HS-27A (cell line): ENCODE data around the gene CSTB.

Experiments
- DNase-seq: peaks from one replicate; pipeline ENCODE4 v3.0.0-alpha.2; 2012; ENCODE audit warnings: low read depth, missing footprints

CSTB gene

GRCh38 chr21:43767498-43767983, 8.6 kb downstream of the CSTB start:
- no peak for DNase-seq

GRCh38 chr21:43766734-43767497, 9.2 kb downstream of the CSTB start:
- DNase-seq = no peak

DNA sequence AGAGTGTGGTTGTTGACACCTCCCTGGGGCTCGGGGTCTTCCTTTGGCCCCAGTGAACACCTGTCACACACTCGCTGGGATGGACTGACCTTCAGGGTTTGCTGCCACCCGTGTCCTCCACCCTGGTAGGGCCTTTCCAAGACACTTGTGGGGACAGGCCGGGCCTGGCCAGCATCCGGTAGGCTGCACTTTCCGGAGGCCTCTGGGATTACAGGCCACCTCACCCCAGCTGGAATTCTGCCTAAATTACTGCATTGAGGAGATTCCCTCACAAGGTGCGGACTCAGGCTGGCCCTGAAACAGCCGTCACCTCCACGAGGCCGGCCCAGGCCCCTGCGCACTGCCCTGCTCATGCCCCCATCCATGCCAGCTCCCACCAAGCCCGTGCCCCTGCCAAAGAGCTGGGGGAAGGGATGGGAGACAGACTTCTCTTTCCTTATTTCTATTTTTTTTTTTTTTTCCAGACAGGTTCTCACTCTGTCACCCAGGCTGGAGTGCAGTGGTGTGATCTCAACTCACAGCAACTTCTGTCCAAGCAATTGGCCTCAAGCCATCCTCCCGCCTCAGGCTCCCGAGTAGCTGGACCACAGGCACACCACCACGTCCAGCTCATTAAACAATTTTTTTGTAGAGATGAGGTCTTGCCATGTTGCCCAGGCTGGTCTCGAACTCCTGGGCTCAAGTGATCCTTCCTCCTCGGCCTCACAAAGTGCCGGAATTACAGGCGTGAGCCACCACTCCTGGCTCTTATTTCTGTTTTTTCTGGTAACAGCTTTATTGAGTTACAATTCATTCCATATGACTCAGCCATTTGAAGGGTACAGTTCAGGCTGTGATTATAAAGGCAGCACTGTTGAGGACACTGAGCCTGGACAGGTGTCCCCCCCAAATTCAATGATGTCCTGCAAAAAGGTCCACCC, 11.3 kb downstream of the CSTB start:
- no peak for DNase-seq

- DNase-seq = no peak
Measured at GRCh38 chr21:43763901-43764523, 12.1 kb downstream of the CSTB start.

DNA sequence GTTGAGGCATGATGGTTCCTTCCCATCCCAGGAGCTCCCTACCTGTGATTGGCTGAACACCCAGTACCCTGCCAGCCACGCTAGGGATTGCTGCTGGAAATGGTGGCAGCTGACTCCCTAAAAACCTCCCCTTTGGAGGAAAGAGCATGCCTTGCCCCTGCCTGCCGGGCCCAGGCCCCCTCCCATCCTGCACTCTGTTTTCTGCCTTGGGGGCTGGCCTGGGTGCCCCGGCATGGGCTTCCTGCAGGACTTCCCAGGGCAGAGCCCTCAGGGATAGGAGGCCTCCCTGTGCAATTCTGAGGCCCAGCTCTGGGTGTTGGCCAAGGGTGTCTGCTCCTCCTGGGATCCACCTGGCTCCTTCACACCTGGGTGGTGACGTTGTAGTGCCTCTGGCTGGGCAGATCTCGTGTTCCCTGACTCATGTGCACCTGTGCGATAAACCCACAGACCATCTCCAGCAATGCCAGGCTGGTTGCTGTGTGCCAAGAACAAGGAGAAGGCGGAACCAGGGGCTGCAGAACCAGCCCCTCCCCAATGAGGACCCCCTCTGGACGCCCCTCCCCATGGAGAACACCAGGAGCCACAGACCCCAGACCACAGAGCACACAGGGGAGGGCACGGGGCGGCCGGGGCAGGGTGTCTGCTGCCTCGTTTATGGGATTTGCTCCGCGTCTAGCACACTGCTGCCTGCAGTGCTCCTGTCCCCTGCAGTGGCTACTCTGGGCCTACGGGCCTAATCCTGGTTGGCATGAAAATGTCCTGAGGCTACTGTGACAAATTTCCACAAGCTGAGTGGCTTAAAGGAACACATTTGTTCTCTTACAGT, 13.6 kb downstream of the CSTB start:
- DNase-seq = no peak

DNA sequence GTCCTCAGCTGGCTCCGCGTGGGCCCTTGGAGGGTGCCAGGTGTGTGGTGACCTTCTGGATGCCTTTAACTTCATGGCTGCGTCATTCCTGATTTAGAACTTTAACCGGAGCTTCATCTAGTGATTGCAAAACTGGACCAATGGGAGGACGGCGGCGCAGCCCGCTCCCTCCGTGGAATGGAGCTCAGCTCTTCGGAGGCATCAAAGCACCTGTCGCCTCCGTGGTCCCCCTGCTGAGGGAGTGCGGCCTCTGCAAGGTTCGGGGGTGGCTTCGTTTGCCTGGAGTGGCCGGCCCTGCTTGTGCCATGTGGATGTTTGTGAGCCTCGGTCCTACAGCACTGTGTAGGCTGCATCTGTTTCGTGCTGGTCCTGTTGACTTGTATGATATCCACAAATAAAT, 14.2 kb downstream of the CSTB start:
- no peak for DNase-seq

DNA sequence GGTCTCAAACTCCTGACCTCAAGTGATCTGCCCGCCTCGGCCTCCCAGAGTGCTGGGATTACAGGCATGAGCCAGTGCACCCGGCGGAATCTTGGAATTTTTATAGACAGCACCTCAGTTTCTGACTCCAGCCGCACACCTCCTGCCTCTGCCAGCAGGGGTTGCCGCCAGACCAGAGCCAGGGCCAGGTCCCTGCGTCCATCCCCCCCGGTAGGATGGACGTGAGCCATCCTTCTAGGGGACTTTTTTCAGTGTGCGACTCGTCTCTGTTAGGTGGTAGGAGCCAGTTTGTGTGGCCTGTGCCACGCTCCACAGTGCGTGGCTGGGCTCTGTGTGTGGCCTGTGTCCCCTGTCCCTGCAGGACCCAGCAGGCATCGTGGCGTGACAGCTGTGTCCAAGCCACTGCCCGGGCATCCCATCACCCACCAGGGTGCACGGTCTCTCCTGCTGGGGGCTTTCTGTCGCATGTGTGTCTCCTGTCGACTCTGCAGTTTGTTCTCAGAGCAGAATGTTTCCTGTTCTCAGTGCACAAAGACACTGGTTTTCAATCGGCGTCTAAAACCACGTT, 15.6 kb downstream of the CSTB start:
- no peak for DNase-seq

GRCh38 chr21:43759651-43760050, 16.5 kb downstream of the CSTB start:
- DNase-seq = no peak

- DNase-seq = no peak
Measured at GRCh38 chr21:43758811-43759210, 17.3 kb downstream of the CSTB start.

DNA sequence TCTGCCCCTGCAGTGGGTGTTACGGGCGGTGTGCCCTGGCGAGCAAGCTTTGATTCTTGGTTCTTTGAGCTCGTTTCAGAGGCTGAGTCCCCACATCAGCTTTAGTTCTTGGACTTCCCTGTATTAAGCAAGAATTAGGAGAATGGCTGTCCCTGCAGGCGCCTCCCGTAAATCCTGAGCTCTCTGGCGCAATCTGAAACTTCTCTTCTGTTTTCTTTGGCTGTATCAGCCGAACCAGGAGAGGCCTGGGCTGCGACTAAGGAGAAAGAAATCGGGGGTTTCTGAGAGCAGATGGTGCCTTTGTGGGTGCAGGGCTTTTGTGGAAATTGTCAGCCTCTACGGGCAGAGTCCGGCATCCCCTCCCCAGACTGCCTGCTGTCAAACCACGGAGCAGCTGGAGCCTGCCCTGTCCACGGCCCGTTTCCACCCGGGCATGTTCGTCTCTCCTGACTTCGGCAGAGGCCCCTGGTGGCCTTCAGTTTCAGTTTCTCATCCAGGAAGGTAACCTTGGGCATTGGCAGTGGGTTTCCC, 17.9 kb downstream of the CSTB start:
- no peak for DNase-seq

- no peak for DNase-seq
Measured at GRCh38 chr21:43757601-43758000, 18.5 kb downstream of the CSTB start.

DNA sequence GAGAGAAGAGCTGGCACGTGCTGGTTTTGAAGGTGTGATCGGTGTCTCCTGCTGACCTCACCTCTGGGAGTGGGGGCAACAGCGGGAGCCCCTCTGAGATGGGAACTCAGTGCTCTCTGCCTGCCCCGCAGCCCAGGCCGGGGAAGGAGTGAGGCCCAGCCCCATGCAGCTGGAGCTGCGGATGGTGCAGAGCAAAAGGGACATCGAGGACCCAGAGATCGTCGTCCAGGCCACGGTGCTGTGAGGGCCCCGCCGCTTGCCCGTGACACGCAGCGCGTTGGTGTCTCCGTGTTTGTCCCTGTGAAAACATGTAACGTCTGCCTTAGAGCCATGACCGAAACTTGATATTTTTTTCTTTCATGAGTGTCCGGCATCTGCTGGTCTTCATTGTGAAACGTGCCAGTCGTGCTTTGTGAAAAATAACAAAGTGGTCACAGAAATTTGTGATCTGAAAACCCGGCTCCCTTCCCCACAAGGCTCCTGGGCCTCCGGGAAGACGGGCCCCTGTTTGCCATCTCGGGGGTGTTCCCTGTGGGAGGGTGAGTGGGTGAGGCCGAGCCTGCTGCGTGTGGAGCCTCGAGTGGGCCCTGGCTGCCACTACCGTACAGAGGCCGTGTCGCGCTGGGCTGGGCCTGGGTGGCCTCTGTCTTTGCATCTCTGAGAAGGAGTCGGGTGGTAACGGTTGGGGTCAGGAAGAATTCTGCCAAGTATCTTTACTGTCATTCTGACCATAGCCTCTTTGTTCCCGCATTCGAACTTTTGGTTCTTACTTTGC, 20.1 kb downstream of the CSTB start:
- DNase-seq = no peak

DNA sequence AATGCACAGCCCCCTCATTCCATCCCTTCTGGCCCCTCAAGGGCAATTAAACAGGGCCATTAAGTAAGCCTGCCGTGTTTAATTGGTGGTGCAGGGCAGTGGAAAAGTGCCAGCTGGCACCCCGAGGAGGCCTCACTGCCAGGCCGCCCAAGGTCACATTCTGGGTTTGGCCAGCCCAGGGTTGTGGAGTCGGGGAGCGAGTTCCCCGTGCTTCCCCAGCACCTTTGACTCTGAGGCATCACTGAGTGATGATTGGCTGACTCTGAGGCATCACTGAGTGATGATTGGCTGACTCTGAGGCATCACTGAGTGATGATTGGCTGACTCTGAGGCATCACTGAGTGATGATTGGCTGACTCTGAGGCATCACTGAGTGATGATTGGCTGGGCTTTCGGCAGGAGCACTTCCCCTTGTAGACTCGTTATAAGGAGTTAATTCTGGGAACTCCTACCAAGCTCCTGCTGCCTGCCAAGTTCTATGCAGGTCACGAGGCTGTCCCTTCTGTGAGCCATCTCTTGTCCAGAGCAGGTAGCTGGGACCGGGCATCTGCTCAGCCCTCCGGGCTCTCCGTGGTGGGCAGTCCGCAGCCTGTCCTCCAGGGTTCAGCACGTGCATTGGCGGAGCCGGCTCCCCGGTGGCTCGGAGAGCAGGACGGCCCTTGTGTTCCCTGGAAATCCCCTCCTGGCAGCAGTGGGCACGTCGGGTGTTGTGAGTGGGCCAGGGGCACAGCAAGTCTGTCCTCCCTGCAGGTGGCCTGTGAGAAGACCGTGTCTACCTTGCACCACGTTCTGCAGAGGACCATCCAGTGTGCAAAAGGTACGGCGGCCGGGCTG, 20.9 kb downstream of the CSTB start:
- no peak for DNase-seq

- no peak for DNase-seq
Measured at GRCh38 chr21:43753439-43753799, 22.7 kb downstream of the CSTB start.

DNA sequence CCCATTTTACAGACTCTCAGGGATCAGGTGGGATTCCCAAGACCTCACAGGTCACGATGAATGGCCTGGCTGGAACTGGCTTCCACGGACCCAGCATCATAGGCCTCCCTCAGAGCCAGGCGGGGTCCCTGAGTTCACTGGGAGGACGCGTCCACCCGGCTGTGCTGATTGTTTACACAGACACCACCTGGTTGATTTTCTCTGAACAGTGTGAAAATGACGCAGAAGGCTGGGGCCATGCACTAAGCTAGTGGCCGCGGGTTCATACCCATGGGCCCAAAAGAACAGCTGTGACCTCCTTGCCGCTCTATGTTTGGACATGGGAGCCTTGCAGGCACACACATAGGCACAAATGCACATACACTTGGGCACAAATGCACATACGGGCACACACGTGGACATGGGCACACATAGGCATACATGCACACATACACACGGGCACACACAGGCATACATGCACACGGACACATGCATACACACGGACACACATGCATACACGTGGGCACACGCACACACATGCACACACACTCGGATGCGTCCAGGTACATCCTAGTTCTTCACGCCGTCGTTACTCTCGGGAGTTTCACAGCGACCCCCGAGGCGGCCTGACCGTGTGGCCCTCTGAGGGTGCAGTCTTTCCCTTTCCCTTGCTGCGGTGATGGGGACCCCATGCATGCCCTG, 23.2 kb downstream of the CSTB start:
- no peak for DNase-seq

GRCh38 chr21:43751955-43752591, 24.0 kb downstream of the CSTB start:
- no peak for DNase-seq

DNA sequence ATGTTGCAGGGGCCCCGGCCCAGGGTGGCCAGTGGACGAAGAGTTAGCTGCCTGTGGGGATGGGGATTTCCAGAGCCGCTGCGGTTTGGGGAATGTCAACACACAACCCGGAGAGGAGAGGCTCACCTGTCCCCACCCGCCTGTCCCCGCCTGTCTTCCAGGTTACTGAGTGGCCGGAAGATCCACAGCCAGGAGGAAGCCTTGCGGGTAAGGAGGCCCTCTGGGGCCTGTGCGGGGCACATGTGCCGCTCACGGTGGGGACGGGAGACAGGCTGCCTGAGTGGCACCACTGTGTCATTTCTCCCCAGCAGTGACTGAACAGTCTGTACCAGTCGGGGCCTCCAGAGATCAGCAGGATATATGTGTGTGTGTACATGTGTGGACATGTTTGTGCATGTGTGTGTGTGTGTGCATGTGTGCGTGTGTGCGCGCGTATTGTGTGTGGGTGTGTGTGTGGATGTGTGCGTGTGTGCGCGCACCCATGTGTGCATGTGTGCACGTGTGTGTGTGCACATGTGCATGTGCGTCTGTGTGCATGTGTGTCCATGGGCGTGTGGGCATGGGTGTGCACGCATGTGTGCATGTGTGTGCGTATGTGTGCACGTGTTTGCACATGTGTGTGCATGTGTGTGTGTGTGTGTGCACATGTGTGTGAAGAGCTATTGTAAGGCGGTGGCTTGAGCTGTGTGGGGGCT, 25.6 kb downstream of the CSTB start:
- no peak for DNase-seq
